ENCODE data around the gene DPYD.

DPYD gene

DNA sequence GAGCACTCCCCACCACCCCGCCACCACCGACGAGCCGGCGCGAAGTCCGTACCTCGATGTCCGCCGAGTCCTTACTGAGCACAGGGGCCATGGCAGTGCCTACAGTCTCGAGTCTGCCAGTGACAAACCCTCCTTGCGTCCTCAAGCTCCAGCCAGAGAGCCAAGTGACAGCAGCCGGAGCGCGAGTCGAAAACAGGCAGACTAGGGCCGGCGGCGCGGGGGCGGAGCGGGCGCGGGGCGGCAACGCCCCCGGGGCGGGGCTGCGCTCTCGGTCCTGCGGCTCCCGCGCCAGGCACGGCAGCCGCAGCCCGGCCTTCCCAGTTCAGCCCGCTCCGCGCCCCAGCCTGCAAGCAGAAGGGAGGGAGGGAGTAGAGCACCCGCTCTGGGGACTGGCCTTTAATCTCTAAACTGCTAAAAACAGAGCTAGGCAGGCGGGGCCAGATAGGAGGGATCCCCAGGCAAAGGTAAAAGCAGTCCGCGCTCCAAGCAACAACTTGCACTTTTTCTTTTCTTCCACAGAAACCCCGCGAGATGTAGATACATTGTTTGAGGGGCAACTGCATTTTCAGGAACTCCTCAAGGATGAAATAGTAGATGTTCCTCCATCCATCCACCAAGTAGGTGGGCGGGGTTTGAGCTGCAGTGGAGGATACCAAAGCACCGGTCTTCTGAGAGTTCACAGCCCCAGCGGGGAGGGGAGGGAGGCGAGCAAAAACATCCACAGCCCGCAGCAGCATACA, at the start of gene DPYD:
DPYD (minus strand) TSS at position 203 of the 740 bp plus-strand sequence; CDS start at position 91, 112 bp downstream.
- peak; percentile 91 for DNase-seq

DNA sequence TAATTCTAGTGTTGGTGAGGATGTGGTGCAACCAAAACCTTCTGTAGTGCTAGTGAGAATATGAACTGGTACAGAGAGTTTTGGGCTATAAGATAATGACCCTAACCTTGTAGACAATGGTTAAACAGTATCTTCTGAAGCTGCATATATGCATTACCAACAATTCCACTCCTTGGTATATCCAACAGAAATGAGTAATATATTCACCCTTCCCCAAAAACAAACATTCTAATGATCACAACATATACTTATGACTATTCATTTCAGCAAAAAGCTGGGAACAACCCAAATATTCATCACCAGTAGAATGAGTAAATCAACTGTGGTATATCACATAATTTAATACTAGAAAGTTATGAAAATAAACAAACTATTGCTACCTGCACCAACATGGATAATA, 39.6 kb upstream of the DPYD start:
- DNase-seq: no peak

DNA sequence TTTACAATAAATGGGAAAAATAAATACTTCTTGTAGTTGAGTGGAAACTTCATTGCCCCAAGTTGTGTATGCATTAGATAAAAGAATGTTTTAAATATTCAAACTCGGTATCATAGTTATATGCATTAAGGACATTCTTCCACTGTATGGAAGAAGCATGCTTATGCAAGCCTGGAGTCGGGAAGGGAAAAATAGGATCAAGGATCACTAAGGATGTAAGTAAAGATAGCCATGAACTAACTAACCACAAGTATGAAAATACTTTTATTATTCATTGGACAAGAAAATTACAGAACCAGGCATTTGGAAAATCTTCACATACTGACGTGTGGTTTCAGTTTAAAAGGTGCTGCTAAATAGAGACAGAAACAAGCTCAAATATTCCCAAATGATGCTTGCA, 26.9 kb upstream of the DPYD start:
- no peak for DNase-seq

DNA sequence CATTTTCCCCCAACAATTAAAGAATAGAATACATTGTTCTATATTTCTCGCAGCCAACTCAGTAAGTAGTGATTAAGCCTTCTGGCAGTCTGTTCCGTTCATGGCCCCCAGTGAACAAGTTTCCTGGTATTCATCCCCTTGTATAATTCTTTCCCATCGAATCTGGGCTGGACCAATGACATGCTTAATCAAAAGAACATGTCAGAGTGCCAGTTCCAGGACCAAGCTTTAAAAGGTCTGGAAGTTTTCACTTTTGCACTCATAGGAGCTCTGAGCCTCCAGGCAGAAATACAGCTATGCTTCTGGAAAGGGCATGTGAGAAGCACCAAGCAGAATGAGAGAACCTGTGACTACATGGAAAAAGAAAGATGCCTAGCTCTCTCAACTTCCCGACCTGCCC, 22.5 kb upstream of the DPYD start:
- no peak for DNase-seq

DNA sequence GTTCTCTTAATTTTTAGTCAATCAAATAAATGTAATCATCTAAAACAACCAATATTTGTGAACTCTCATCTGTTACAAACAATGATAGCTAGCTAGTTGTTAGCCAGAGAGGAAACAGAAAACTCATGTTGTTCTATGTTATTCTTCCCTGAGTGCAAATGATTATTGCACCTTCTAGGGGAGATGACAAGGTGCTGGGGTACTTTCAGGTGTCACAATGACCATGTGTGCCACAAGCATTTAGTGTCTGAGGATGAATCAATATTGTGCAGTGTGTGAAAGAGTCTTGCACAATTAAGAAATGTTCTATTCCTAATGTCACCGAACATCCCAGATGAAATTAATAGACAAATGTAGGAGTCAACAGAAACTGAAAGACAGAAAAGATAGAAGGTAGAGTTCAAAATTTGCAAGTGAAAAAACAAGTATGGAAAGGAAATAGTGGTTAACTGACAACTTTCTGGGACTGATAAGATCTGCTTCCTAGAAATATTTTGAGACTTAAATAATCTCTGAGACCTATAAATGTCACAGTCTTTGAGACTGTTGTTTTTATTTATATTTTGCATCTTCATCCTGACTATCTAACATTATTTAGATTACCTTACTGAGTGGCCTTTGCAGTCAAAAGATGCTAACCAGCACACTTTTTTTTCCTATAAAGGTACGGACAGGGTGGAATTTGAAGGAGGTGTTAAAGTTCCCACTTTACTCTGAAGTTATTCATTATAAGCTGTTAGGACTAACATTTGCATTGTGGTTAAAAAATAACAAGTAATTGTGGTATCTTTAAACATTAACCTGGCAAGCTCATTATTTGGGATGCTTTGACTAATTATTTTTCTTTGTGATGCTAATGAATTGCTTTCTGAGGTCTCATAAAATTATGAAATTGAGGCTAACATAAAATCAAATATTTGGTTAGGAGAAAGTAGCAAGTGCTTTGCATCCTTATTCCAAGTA, 21.6 kb upstream of the DPYD start:
- DNase-seq: no peak

DNA sequence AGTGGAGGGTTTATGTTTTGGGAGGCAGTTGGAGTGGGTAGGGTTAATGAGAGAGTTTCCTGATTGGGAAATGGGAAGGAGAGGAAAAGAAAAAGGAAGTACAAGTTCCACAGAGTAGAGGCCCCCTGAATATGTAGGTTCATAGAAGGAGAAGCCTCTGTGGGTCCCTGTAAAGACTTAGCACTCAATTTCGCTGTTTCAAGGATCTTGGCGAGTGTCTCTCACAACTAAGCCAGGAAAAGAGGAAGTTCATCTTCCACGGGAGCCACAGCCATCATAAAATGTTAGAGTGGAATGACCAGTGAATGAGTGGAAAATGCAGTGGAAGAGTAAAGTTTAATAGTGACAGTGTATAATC, 17.4 kb upstream of the DPYD start:
- no peak for DNase-seq

DNA sequence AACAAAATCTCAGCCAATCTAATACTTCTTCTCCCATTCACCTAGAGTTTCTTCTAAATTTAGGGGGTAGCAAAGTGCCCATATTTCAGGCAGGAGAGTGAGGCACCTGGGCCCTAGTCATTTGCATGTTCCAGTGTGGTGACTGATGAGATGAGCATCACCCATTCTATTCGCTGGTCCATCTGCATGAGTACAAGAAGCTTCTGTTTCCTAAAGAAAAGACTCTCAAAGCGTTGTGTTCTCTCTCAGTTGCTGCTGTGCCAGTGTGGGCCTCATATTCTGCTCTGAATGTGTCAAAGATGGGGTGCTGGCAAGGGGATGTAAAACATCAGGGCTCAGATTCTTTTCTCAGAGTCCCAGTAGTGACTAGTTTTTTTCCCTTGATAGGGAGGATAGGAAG, 16.1 kb upstream of the DPYD start:
- DNase-seq: no peak

DNA sequence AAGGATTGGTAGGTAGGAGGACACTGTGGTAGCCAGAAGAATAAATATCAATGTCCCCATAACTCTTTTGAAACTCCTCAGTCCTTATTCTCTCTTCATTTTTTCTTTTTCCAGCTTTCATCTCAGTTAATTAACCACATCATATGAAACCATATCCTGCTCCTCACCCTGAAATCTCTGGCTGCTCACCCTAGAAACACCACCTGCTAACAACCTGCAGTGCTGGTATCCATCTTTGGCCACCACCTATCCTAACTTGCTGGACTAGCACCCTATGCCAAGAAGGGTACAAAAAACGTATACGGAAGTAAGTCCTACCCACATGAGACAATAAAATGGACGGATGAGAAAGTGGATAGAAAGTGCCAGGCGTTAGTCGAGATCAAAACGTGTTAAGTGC, 13.7 kb upstream of the DPYD start:
- no peak for DNase-seq

DNA sequence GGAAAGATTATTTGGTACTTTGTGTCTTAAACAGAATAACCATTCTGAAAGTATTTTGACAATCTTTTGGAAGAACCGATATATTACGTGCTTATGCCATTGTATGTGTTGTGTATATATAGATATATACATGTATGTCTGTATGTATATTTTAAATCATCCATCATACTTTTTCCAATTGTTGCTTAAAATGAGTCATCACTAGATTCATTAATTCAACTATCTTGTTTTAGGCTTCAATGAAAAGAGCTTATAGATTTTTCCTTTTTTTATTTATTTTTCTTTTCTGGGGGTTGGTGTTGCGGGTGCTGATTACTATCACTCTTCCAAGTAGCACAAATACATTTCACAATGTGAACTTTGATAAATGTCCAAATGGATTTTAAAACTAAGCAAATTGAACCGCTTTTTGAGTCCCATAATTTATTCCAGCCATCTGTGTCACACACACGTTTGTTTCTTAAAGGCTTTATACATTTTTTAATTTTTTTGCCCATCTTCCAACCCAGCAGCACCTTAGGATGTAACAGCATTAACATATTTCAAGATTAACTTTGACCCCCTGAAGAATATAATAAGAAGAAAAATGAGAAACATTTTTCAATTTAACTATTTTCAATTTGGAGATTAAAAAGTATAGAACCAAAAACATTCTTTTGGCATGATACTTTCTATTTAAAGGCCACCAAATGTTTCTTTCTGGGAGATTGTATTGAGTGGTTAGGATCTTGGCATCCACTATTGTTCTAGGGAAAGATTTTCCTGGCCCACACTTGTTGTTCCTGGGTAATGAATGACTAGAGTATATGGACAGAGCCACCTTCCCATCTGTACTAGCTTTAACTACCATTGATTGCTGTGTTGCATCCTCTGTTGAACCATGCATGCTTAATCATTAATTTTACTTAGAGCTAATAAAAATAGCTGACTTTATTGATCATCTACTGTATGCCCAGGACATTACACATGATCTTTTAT, 9.3 kb upstream of the DPYD start:
- DNase-seq: no peak

DNA sequence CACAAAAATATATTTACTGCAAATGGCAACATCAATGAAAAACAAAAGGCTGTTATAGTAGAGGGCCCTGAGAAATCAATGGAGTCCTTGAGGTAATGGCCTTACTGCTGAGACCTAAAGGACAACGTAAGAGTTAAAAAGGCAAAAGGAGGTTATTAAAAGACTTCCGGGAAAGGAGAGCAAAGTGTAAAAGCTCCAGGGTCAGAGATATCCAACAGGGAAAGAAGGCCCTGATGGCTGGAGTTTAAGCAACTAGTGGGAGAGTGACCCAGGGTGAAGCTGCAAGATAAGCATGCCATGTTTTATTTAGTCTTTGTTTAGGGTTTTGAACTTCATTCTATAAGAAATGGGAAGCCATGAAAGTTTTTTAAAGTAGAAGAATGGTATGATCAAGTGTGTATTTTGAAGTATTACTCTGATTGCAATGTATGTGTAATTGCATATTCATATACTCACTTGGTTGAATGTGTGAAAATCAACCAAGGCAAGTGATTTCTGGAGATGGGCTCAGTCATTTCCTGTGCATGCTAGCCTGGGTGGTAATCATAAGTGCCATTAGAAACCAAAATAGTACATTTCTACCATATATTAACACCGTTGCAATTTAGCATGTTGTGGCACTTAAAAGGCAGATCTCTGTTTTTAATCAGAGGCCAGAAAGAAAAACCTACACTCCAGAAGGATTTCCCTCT, 5.3 kb upstream of the DPYD start:
- no peak for DNase-seq

DNA sequence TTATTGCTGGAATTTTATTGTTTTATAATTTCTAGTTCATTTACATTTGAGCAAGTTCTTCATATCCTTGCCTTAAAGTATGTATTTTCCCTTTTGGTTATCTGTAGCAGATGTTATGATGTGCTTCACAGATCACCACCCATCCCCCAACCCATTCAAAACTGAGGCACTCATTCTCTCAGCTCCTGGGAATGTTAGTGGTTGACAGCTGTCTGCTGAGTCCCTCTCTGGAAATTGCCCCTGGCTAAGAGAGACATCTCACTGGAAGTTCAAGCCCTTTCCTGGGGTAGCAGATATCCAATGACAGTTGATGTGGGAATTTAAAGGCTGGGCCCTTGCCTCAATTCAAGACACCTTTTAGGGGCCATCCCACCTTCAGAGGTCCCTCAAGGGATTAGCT, 4.3 kb upstream of the DPYD start:
- no peak for DNase-seq

DNA sequence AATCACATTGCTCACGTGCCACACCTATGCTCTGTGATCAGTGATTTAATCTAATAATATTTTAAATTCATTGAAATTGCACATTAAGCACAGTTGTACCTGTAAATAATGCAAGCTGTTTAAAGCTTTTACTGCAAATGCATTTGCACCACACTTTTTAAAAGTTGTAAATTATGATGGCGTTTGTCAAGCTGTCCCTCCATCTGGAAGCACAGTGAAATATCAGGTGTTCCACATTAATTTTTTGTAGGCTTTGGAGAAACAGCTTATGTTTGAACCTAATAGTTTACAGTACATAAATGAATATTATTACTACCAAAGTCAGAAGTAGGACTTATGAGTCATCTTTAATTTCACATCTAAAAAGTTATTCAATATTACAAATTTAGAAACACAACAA, 3.0 kb upstream of the DPYD start:
- DNase-seq: no peak

DNA sequence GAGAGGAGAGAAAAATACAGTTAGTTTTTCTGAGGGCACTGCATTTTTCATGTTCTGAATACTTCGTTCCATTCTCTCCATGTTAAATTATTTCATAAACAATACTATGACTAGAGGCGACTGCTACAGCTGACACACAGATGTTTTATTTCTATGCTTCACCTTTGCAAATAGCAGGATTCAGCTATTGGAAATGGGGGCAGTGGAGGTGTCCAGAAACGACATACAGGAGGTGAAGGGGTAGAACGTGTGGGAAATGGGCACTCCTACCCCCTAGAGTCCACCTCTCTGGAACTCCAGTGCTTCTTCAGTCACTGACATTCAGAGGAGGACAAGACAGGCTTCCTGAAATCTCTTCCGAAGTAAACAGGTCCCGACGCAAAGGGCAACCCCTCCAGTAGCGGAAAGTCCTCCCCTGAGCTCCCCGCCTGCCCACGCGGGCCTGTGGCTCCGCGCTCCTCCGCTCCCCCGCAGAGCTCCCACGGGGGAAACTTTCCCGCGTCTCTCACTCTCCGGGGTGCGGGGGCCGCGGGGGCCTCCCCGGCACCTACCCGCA, 480 bp downstream of the DPYD start:
- no peak for DNase-seq

DNA sequence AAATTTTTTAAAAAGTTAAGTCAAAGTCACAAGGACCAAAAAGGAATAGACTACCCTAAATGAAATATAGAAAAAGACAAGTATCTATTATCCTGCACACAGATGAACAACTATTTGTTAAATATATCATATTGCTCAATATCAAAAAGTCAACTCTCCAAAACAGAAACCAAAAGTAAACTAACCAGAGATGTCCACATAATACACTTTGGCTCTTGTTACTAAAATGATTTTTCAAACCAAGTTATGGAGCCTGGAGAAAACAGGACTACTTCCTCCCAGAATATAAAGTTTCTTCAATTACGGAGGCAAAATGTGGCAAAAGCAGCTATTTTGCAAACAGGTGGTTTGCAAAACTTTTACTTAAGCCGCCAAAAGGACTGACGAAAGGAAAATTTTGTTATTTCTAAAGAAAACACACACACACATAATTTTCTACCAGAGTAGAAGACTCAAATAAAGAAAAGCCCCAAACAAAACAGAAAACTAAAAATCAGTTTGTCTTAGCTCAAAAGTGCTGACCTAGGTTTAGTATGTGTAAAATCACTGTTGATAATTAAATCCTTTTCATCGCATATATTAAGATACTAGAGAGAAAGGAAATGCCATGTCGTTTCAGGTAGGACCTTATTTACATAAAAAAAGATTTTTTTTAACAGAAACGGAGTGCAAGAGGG, 1.1 kb downstream of the DPYD start:
- DNase-seq: no peak

DNA sequence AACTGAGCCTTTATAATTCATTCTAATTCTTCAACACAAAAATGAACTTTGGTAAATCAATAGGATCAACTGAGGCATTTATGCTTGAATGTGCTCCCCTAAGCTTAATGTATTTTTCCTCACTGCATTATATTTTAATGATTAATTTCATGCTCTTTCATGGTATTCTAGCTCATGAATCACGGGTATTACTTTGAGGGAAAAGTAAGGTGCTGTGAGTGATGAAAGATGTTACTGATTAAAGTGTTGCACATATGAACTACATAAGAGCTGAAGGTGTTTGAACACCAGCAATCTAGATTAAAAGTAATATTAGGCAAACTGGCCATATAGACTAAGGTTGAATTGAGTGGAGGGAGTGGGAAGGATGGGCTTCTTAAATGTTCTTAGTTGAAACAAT, 1.9 kb downstream of the DPYD start:
- DNase-seq: no peak

DNA sequence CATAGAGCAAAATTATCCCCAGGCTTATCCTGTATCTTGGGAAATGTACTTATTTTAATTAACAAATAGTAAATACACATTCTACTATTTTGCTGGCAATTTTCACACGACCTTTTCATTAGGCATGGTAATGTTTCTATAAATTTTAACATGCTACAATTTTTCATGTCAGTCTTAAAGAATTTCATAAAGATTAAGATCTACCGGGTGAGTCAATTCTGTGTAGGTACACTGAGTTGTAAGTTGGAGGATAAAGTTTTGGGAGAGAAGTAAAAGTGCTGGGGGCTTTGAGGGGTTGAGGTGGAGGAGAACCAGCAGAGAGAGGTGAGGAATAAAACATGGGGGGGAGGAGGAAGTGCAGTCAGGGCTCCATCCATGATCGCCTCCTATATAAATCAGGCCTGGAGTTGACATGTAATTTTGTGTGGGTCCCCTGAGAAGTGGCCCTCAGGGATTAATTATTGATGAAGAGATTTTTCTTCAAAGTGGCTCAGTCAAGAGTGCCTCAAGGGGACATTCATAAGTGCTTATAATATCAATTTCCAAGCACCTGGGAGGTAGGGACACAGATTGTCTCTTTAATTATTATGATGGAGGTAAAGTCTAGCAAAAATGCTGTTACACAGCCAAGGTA, 7.2 kb downstream of the DPYD start:
- no peak for DNase-seq

DNA sequence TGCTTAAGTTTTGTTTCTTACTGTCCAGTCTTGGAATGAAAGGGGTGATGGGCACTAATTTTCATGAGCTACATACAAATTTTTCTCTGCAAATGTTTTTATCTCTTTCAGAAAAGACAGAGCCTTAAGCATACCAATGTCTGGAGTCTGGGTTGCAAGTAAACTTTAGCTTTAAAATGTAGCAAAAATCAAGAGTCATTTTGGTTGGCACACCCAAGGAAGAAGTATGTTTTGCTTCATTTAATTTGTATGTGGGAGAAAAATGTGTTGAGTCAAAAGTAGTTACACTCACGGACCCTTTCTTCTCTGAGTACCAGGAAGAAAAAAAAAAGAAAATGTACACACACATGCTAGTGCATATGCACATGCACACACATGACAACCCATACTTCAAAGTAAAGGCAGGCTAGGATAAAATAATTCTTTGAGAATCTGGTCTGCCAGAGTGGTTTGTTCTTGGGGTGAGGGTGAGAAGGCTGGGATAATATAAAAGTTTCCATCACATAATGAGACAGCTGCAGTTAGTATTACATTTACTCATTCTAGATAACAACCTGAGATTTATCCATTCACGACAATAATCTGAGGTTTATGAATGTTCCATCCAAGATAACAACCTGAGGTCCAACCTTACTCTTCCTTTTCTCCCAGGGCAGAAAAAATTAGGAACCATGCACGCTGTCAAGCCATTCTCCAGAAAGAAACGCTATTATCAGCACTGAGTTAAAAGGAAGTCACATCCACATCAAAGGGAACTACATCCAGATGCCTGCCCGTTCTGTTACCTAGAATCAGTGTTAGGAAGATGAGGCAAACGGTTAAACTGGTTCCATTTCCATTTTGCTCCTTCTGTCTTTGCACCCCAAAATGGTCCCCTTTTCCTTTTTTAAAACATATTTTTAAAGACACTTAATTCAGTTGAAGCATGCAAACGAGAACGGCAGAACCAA, 9.3 kb downstream of the DPYD start:
- no peak for DNase-seq

DNA sequence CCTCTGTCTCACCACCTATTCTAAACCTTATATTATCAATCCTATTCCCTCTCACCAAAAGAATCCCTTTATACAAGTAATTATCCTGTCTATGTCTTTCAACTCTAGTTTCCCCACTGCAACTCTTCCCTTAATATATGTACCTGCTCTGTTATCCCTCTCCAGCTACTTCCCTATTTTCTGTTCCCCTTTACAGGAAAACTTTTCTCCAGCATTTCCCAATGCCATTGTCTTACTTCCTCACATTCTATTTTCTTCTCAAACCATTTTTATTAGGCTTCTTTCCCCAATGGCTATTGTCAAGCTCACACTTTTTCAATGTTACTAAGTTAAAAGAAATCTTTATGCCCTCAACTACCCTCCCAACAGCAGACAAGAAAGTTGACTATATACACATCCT, 11.6 kb downstream of the DPYD start:
- DNase-seq: no peak

DNA sequence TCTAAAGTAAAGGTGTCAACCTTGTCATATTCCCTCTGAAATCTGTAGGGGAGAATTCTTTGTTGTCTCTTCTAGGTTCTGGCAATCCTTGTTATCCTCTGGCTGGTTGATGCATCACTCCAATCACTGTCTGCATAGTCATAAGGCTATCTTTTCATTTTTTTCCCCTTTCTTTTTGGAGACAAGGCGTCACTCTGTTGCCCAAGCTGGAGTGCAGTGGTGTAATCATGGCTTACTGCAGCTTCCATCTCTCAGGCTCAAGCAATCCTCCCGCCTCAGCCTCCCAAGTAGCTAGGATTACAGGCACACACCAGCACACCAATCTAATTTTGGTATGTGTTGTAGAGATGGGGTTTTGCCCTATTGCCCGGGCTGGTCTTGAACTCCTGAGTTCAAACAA, 12.9 kb downstream of the DPYD start:
- no peak for DNase-seq

Data from COR-L47 (cell line).